GM12801 (cell line): Measurements from ENCODE around the gene TMEM8B.

Experiments used
- CTCF ChIP-seq: IDR thresholded peaks from one replicate; pipeline ENCODE4 v1.5.1; 2011; ENCODE audit warnings: control low read depth; ENCODE audit not compliant: insufficient read length; ENCODE audit errors: extremely low read depth

TMEM8B gene

DNA sequence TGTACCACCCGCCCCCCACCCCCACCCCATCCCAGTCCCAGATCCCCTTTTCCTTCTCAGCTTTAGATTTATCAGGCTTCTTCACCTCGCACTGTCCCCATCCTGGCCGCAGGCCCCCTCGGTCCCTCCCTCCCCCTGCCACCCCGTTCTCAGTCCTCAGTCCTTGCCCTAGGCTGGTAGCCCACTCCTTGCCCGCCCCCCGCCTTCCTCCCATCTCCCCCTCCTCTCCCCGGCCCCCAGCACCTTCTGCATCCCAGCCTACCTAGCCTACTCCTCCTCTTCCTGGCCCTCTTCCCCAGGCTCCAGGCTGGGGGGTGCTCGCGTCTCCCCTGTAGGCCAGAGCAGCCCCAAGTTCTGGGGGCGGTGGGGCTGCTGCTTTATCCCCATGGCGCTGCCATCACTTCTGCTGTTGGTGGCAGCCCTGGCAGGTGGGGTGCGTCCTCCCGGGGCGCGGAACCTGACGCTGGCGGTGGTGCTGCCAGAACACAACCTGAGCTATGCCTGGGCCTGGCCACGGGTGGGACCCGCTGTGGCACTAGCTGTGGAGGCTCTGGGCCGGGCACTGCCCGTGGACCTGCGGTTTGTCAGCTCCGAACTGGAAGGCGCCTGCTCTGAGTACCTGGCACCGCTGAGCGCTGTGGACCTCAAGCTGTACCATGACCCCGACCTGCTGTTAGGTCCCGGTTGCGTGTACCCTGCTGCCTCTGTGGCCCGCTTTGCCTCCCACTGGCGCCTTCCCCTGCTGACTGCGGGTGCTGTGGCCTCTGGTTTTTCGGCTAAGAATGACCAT lies 36.8 kb upstream of the TMEM8B start:
- no peak for TF ChIP-seq CTCF

DNA sequence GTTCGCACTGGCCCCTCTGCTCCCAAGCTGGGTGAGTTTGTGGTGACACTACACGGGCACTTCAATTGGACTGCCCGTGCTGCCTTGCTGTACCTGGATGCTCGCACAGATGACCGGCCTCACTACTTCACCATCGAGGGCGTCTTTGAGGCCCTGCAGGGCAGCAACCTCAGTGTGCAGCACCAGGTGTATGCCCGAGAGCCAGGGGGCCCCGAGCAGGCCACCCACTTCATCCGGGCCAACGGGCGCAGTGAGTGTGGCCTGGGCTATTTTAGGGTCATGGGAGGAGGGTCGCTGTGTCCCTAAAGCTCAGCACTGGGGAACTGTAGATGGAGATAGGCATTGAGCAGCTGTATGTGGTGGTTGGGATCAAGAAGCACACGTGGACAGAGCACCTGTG lies 36.2 kb upstream of the TMEM8B start:
- no peak for TF ChIP-seq CTCF

- no peak for TF ChIP-seq CTCF
These were observed 35.6 kb upstream of the TMEM8B start for GRCh38 chr9:35793461-35793860.

GRCh38 chr9:35795695-35796094 lies 33.3 kb upstream of the TMEM8B start:
- no peak for TF ChIP-seq CTCF

GRCh38 chr9:35797311-35798109 lies 31.5 kb upstream of the TMEM8B start:
- no peak for TF ChIP-seq CTCF

- no peak for TF ChIP-seq CTCF
These were observed 30.2 kb upstream of the TMEM8B start for GRCh38 chr9:35798658-35799374.

DNA sequence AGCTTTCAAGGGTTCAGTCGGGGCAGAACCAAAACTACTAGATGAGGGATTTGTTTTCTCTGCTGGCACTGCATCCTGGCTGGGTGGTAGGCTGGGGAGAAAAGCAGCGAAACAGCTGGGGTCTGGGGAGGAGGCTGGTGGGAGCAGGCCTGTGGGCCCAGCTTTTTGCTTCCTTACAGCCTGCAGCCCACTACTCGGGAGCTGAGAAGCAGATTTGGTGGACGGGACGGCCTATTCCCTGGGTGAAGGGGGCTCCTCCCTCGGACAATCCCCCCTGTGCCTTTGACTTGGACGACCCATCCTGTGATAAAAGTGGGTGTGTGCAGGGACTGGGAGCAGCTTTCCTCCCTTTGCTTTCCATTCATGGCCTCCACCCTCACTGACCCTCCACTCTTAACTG lies 28.5 kb upstream of the TMEM8B start:
- TF ChIP-seq CTCF: no peak
